IPS DF 19.7 (cell line): ENCODE measurements around the gene OR52W1.

Experiments
- DNase-seq: peaks from one replicate; pipeline ENCODE4 v3.0.0-alpha.2; 2013; ENCODE audit warnings: low read depth, low spot score

OR52W1 gene

DNA sequence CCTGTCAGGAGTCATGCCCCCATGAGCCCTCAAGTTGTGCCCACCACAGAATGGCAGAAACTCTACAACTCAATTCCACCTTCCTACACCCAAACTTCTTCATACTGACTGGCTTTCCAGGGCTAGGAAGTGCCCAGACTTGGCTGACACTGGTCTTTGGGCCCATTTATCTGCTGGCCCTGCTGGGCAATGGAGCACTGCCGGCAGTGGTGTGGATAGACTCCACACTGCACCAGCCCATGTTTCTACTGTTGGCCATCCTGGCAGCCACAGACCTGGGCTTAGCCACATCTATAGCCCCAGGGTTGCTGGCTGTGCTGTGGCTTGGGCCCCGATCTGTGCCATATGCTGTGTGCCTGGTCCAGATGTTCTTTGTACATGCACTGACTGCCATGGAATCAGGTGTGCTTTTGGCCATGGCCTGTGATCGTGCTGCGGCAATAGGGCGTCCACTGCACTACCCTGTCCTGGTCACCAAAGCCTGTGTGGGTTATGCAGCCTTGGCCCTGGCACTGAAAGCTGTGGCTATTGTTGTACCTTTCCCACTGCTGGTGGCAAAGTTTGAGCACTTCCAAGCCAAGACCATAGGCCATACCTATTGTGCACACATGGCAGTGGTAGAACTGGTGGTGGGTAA lies at the start of gene OR52W1:
TSS of gene OR52W1 (plus strand) at position 51 of the 637 bp plus-strand sequence. CDS start at position 51, 0 bp downstream.
- no peak for DNase-seq

- no peak for DNase-seq
Observed at GRCh38 chr11:6151117-6151516, 47.9 kb upstream of the OR52W1 start.

DNA sequence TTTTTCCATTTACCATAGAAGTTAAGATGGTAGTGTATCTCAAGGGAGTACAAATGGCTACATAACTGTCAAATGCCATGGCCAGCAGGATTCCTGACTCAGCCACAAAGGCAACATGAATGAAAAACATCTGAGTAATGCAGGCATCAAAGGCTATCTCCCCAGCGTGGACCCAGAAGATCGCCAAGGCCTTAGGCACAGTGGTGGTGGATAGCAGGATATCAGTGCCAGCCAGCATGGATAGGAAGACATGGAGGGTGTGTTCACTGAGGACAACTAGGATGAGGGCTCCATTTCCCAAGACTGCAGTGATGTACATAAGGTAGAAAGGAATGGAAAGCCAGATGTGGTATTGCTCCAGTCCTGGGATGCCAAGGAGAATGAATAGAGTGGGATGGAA lies 46.9 kb upstream of the OR52W1 start:
- no peak for DNase-seq

DNA sequence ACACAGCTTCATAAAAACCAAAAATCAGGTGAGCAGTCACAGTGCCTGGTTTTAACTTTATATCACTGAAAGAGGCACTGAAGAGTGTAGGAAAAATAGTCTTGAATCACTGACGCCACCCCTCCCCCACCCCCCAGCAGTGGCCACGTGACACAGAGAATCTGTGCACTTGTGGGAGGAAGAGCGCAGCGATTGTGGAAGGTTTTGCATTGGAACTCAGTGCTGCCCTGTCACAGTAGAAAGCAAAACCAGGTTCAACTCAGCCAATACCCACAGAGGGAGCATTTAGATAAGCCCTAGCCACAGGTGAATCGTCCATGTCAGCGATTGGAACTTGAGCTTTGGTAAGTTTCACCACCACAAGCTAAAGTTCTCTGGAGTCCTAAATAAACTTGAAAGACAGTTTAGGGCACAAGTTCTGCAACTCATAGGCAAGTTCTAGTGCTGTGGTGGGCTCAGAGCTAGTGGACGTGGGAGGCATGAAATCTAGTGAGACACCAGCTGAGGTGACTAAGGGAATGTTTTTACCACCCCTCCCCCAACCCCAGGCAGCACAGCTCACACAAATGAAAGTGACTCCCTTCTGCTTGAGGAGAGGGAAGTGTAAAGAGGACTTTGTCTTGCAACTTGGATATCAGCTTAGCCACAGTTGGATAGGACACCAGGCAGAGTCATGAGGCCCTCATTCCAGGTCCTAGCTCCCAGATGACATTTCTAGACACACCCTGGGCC lies 42.2 kb upstream of the OR52W1 start:
- DNase-seq: no peak

- DNase-seq: no peak
Observed at GRCh38 chr11:6170226-6170625, 28.8 kb upstream of the OR52W1 start, which contains the start of gene OR52B2. Gene OR52B2, minus strand, starts transcription at chr11:6170326. Its CDS starts 0 bp downstream, at chr11:6170326.

GRCh38 chr11:6175440-6175839 lies 23.6 kb upstream of the OR52W1 start:
- DNase-seq: no peak

GRCh38 chr11:6191742-6192141 lies 7.3 kb upstream of the OR52W1 start:
- no peak for DNase-seq

DNA sequence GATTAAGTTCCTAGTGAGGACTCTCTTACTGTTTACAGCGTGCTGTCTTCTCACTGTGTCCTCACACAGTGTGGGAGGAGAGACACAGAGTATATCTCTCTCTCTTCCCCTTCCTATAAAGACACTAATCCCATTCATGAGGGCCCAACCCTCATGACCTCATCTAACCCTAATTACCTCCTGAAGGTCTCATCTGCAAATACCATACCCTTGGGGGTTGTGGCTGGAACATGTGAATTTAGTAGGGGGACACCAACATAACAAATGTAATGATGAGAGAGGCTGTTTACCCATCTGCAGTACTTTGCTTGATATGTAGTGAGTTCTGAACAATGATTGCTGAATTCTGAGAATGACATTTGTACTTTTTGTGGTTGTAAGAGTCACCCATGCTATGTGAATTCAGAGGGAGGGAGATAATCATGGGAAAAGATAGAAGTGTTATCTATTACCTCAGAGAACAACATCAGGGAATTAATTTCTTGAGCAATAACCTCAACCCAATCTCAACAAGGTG lies 4.9 kb upstream of the OR52W1 start:
- DNase-seq: no peak

- no peak for DNase-seq
Observed at GRCh38 chr11:6196396-6196795, 2.6 kb upstream of the OR52W1 start.

DNA sequence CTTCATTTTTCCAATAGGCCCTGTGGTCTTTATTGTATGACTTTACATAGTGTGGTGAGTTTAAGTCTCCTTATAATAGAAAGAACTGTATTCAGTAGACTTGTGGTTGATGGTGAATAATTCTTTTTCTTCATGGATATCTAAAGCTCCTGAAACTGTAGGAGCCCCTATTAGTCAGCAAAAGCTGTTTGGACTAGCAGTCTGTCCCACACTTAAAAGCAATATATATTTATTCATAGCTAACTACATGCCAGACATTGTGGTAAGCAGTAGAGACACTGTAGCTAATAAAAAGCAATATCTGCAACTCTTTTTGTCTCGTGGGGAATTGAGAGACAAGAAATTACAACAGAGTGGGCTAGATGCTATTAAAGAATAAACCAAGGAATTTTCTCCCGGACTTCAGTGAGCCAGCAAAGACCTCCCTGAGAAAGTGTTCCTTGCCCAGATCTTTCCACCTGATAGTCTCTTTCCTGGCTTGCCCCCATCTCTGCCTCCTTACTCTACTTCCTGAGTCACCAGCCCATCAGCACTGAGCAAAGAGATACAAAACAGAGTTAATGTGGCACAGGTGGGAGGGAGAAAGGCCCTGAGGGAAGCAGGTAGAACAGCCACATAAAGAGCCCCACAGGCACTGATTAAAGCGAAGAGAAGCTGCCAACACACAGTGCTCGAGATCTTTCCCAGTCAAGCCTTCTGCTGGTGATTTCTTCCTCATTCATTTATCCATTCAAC lies 1.4 kb upstream of the OR52W1 start:
- DNase-seq: no peak

DNA sequence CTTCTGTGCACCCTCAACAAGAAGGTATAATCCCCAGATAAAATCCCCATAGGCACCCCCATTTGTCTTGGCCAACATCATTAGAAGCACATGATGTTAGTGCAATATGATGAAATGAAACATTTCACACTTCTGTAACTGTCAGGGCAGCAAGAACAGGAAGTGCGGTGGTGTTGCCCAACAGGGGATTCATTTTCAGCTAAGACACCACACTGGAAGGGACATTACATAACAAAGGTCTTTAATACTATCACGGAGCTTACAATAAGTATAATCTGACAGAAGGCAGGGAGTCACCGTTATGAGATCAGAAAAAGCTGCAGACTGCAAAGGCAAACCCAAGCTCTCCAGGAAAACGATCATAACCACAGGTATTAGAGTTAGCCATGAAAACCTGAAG lies 2.0 kb downstream of the OR52W1 start:
- no peak for DNase-seq

DNA sequence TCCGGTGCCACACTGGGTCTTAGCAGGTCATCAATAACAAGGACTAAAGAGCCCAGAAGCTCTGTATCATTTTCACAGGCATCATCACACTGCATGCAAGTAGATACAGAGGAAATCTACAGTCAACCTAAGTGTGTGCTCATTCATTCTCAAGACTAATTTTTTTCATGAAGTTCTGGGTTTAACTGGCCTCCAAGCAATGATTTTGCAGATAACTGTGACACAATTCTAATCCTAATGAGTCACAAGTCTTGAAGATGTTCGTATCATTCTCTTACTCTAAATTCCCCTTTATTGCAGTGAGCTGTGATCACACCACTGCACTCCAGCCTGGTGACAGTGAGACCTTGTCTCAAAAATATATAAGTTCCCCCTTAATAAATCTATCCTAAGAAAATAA lies 2.5 kb downstream of the OR52W1 start:
- DNase-seq: no peak

- DNase-seq: no peak
Observed at GRCh38 chr11:6202041-6202440, 3.0 kb downstream of the OR52W1 start.

GRCh38 chr11:6203327-6203726 lies 4.3 kb downstream of the OR52W1 start:
- no peak for DNase-seq

GRCh38 chr11:6204706-6205105 lies 5.7 kb downstream of the OR52W1 start:
- no peak for DNase-seq

GRCh38 chr11:6205366-6205765 lies 6.3 kb downstream of the OR52W1 start, which contains the start of gene C11orf42:
Gene C11orf42, plus strand, starts transcription at chr11:6205557. Its CDS starts 59 bp downstream, at chr11:6205616.
- DNase-seq: no peak

DNA sequence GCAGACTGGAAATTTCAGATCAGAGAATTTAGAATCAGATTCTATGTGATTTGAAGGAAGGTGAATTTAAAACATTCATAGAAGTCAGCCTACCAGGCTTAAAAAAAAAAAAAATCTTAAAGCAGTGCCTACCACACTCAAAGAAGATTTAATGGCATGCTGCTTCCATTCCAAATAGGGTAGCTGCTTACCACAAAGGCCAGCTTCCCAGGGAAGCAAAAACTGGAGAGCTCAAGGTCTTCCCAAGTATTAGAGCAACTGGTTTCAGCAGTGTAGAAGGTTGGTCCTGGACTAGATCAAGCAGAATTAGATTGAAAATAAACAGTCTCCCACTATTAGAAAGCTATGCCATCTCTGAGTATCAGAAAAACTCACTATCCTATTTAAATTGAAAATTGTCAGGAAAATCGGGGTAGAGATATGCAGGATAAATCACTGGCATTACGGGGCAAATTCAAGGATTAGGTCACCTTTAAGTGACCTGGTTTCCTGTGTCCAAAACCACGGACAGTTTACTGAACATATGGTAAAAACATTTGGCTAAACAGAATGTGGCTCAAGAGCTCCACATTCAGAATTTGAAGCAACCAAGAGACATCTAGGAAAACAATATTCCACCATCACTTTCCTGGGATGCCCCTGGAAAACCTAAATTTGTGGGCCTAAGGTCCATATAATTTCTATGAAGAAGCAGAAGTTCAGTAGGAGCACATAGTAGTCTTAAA lies 7.6 kb downstream of the OR52W1 start:
- DNase-seq: no peak

GRCh38 chr11:6209801-6210200 lies 10.8 kb downstream of the OR52W1 start:
- no peak for DNase-seq

GRCh38 chr11:6210274-6210955 lies 11.4 kb downstream of the OR52W1 start:
- no peak for DNase-seq

GRCh38 chr11:6214530-6214929 lies 15.5 kb downstream of the OR52W1 start:
- DNase-seq: no peak

- DNase-seq: no peak
Observed at GRCh38 chr11:6216501-6216900, 17.5 kb downstream of the OR52W1 start.
